Muscle layer of duodenum (tissue), 2 donors: Measurements from ENCODE around the gene SGCG.

Source experiments
- H3K27ac ChIP-seq: one replicate; pipeline ENCODE4 v1.7.0; 2013; ENCODE audit warnings: mild to moderate bottlenecking, low read length
- H3K27me3 ChIP-seq: one replicate; pipeline ENCODE4 v1.7.0; 2013; ENCODE audit warnings: low read depth, mild to moderate bottlenecking, control low read depth, low read length
- H3K36me3 ChIP-seq, 2 donors: one replicate each; pipeline ENCODE4 v1.7.0; 2013; ENCODE audit warnings: low read length in 2 of 2, control low read depth in 1 of 2, mild to moderate bottlenecking in 1 of 2; ENCODE audit not compliant: insufficient read depth in 2 of 2, control insufficient read depth in 1 of 2
- H3K4me1 ChIP-seq, 2 donors: one replicate each; pipeline ENCODE4 v1.7.0; 2013; ENCODE audit warnings: low read length in 2 of 2, mild to moderate bottlenecking in 2 of 2, control low read depth in 1 of 2, moderate library complexity in 1 of 2; ENCODE audit not compliant: insufficient read depth in 2 of 2, control insufficient read depth in 1 of 2
- H3K4me3 ChIP-seq, 2 donors: one replicate each; pipeline ENCODE4 v1.7.0; 2013; ENCODE audit warnings: low read length in 2 of 2, low read depth in 1 of 2, mild to moderate bottlenecking in 1 of 2
- H3K9me3 ChIP-seq, 2 donors: one replicate each; pipeline ENCODE4 v1.7.0; 2013; ENCODE audit warnings: low read length in 2 of 2, control low read depth in 1 of 2, mild to moderate bottlenecking in 1 of 2; ENCODE audit not compliant: control insufficient read depth in 1 of 2
- donor health status: healthy.

Gene SGCG

DNA sequence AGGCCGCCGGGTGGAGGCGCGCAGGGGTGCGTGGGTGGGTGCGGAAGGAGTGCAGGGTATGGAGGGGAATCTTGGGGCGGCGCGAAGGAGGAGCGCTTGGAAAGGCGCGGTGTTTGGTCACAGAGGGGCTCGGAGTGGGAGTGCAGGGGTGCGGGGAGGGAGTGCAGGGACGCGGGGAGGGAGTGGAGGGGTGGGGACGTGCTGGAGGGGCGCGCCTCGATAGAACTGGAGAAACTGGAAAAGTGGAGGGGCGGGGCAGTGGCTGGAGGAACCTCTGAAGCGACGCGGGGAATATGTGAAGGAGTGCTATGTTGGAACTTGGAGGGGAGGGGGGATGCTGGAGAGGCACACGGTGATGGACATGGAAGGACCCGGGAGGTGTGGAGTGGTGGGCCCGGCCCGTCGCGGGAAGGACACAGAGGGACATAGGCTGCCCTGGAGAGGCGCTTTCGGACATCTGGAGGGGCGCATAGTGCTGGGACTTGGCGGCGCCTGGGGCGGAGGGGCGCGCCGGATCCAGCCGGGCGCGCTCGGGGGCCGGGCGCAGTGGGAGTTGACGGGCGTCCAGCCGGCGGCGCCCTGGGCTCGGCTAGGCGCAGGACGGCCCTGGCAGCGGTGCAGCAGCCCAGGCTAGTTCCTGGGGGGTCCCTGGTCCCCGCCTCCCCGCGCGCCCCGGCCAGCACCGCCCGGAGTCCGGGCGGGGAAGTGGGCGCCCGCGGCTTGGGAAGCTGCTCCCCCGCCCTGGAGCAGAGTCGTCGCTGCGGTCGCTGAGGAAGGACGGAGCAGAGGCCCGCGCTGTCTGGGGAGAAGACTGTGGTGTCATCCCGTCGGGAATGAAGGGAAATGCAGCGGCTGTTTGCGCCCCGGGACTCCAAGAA is 20.8 kb upstream of the SGCG start:
- H3K4me3 ChIP-seq, result peak overlapping the region; percentile 39 to 63
- H3K27me3 ChIP-seq, result peaks cover 5% of the 10 kb centered on the region
- no peaks in the 10 kb centered on the region for H3K36me3 ChIP-seq
- no peak overlapping the region for H3K27ac ChIP-seq
- H3K9me3 ChIP-seq, result peaks cover 0 to 2% of the 10 kb centered on the region in 2 donors
- H3K4me1 ChIP-seq, result peaks cover 0 to 11% of the 10 kb centered on the region in 2 donors

DNA sequence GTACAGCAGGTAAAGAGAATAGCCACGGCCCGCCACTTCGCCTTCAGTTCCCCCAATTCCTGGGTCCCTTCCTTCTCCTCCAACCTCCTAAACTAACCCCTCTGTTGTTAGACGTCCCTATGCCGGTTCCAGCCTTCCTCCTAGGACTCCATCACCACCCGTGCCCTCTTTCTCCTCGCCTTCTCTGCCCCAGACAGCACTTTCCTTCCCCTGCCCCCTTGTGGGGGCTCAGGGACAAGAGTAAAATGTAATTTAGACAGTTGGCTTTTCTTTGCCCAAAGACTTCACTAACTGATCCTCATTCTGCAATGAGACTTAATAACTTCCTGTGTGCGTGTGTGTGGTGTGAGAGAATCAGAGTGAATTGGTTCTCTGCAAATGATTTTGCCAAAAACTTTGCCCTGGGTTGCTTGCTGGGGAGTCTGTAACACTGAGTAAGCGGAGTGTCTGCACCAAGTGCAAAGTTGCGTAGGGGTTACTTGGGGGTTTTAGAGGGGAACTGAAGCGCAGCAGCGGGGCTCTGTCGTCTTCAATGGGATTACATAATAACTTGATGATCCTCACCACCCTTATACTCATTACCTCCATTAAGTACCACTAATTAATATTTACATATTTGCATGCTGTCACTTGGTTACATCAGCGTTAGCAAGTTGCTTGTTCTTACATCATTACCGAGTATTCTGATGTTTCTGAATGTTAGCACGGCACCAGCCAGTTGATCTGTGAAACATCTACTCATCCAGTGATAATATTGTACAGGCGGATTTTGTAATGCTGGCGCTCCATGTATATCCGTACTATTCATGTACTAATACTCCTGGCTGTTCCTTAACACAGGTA is 19.9 kb upstream of the SGCG start:
- Histone ChIP-seq H3K27ac (no peak overlapping the region), H3K9me3 (peaks cover 0 to 2% of the 10 kb centered on the region in 2 donors), H3K4me1 (peaks cover 0 to 11% of the 10 kb centered on the region in 2 donors), H3K27me3 (peaks cover 5% of the 10 kb centered on the region), H3K36me3 (no peaks in the 10 kb centered on the region), H3K4me3 (peak overlapping the region in 1 of 2 donors; percentile 63)

DNA sequence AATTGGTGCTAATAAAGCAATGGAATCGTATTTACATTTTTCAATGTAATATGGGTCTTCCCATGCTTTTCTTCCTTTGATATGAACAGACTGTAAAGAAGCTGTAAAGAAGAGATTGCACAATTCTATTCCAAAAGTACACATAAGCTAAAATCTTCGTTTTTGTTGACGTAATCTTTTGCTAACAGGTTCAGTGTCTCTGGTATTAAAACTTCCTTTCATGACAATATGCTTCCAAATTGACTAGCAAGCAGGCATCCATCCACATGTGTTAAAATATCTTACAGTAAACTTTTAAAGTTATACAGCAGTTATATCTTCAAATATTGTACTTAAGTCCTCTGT is 19.3 kb upstream of the SGCG start:
- H3K4me1 ChIP-seq, result peaks cover 0 to 11% of the 10 kb centered on the region in 2 donors
- H3K4me3 ChIP-seq, result no peak overlapping the region
- H3K36me3 ChIP-seq, result no peaks in the 10 kb centered on the region
- peaks cover 5% of the 10 kb centered on the region for H3K27me3 ChIP-seq
- peaks cover 0 to 2% of the 10 kb centered on the region in 2 donors for H3K9me3 ChIP-seq
- H3K27ac ChIP-seq, result no peak overlapping the region

DNA sequence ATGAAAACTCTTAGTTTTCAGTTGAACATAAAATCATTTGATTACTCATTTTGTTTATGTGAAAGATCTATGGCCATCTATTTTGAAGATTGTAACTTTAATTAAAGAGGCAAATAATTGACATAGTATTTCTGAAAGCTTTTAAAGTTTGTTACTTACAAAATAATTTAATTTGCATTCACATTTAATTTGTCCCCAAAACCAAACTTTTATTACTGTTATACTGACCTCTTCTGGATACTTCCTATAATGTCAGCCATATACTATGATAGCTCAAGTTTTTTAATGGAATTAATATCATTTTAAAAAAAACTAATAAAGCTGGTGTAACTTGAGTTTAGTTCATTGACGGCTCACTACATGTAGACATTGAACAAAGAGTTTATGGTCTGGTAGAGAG is 4.9 kb upstream of the SGCG start:
- H3K27me3 ChIP-seq, result no peaks in the 10 kb centered on the region

DNA sequence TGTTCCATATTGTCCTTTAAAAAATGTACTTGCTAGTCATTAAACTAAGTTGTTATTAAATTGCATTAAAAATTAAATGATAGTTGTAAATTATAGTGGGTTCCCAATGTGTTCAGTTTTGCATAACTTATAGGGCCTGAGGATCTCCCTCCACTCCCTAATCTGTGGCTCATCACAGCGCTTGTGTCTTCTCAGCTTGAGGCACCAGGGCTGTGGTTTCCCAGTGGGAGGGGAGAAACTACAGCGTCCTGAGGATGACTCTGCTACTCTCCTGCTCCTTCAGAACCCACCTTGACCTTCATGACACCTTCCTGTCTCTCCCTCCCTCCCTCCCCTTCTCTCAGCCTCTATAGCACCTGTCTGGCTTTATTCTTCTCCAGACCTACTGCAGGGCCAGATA is 1.4 kb downstream of the SGCG start:
- Histone ChIP-seq H3K36me3 (no peaks in the 10 kb centered on the region), H3K4me3 (no peak overlapping the region), H3K27ac (no peak overlapping the region), H3K27me3 (no peaks in the 10 kb centered on the region), H3K9me3 (no peaks in the 10 kb centered on the region), H3K4me1 (no peaks in the 10 kb centered on the region)

More for the DNA sequence above, 4.9 kb upstream of the SGCG start:
- Histone ChIP-seq H3K4me1 (no peaks in the 10 kb centered on the region), H3K27ac (no peak overlapping the region), H3K4me3 (no peak overlapping the region), H3K36me3 (no peaks in the 10 kb centered on the region), H3K9me3 (no peaks in the 10 kb centered on the region)

DNA sequence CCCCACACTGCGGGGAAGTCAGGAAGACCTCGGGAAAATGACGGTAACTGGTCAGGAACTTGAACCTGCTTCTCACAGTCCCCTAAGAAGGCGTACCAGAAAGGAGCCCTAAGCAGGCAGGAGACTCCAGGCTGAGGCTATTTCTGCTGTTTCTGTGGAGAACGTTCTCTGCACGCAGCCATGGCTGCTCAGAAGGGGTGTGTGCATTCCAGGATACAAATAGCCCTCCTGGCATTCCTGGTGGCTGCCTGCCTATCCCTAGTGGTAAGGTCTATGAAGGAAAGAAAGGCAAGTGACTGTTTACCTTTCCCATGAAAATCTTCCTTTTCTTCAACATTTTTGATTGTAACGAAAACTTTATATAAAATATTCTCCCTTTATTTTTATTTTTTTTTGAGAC is 2.5 kb downstream of the SGCG start:
- no peaks in the 10 kb centered on the region for H3K4me1 ChIP-seq
- H3K27ac ChIP-seq, result no peak overlapping the region
- H3K27me3 ChIP-seq, result no peaks in the 10 kb centered on the region
- no peaks in the 10 kb centered on the region for H3K9me3 ChIP-seq
- H3K4me3 ChIP-seq, result no peak overlapping the region
- no peaks in the 10 kb centered on the region for H3K36me3 ChIP-seq

DNA sequence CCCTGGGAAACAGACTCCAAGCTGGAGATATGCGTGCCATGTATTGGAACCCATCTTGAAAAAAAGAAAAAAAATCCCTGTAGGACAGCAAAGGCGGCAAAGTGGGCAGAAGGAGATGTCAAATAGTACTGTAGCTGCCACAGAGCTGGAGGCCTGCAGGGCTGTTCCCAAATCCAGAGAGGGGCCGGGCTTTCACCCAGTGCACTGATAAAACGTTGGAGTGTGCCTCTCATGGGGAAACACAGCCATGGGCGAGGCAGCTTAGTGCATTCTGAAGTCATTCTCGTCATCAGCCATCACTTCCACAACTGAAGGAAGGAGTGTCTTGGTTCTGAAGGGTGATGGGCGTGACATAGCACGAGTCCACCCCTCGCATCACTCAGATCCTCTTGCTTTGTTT is 4.8 kb downstream of the SGCG start:
- Histone ChIP-seq H3K36me3 (no peaks in the 10 kb centered on the region), H3K9me3 (no peaks in the 10 kb centered on the region), H3K4me3 (no peak overlapping the region), H3K27ac (no peak overlapping the region), H3K27me3 (no peaks in the 10 kb centered on the region), H3K4me1 (no peaks in the 10 kb centered on the region)

DNA sequence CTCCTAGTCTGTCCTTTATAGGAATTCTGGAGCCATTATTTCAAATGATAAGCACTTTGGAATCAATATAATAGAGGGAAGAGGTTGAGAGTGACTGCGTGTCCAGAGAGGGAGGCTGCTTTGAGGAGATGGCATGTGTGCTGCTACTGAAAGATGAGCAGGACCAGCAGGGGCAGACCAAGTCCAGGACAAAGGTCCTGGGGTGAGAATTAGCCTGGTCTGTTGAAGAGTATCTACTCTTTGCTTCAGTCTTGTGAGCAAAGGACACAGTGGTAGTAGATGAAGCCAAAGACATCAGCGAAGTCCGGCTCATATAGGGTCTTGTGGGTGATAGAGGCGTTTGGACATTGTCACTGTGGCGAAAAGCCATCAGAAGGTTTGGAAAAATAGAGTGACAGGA is 21.1 kb downstream of the SGCG start:
- Histone ChIP-seq H3K36me3 (no peaks in the 10 kb centered on the region), H3K27ac (no peak overlapping the region)

DNA sequence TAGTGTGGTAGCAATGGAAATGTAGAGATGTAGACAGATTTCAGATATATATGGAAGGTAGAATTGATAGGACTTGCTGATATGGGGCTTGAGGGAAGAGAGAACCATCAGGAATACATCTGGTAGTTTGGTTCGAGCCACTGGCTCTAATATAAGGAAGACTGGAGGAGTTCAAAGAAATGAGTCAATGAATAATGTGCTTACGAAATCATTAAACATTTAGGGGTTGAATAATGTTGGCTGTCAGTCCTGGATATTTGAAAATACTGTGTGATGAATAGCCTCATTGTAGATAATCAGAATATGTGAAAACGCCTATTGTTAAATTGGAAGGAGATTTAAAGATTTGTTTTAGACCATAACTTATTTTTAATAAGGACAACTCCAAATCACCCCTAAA is 21.6 kb downstream of the SGCG start:
- H3K27me3 ChIP-seq, result no peaks in the 10 kb centered on the region

More for the DNA sequence above, 21.1 kb downstream of the SGCG start:
- no peaks in the 10 kb centered on the region for H3K27me3 ChIP-seq
- peaks cover 0 to under 1% of the 10 kb centered on the region in 2 donors for H3K9me3 ChIP-seq
- no peaks in the 10 kb centered on the region for H3K4me1 ChIP-seq
- H3K4me3 ChIP-seq, result no peak overlapping the region

DNA sequence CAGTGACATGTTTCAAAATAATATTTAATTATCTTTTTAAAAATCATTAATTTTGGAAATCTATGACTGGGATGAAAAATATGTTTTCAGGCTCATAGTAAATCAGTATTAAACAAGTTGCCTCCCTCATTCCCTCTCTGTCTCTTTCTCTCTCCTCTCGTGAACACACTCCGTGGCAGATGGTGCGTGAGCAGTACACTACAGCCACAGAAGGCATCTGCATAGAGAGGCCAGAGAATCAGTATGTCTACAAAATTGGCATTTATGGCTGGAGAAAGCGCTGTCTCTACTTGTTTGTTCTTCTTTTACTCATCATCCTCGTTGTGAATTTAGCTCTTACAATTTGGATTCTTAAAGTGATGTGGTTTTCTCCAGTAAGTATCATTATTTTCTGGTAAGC is 22.7 kb downstream of the SGCG start:
- no peaks in the 10 kb centered on the region for H3K36me3 ChIP-seq
- H3K27me3 ChIP-seq, result no peaks in the 10 kb centered on the region
- no peaks in the 10 kb centered on the region for H3K4me1 ChIP-seq
- no peak overlapping the region for H3K27ac ChIP-seq
- peaks cover 0 to 5% of the 10 kb centered on the region in 2 donors for H3K9me3 ChIP-seq
- H3K4me3 ChIP-seq, result no peak overlapping the region

More for the DNA sequence above, 21.6 kb downstream of the SGCG start:
- Histone ChIP-seq H3K27ac (no peak overlapping the region), H3K36me3 (no peaks in the 10 kb centered on the region), H3K4me3 (no peak overlapping the region), H3K4me1 (no peaks in the 10 kb centered on the region), H3K9me3 (peaks cover 0 to 5% of the 10 kb centered on the region in 2 donors)

DNA sequence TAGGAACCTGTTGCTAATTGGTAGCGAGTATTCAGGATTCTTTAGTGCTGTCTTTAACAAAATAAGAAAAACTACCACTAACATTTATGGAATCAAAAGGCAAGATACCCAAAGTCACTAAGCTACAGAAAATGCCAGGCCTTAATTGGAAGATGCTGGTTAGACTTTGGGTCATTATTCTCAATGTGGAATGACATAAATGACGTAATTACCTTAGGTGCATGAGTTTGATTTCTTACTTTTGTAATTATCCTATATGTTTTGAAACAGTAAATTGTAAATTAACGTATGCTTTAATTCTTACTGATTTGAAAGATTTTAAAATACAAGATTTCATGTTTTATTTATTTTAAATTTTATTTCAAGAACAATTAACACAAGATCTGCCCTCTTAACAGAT is 25.0 kb downstream of the SGCG start:
- no peak overlapping the region for H3K4me3 ChIP-seq
- H3K36me3 ChIP-seq, result no peaks in the 10 kb centered on the region
- peaks cover 0 to 5% of the 10 kb centered on the region in 2 donors for H3K9me3 ChIP-seq
- no peak overlapping the region for H3K27ac ChIP-seq
- no peaks in the 10 kb centered on the region for H3K4me1 ChIP-seq
- no peaks in the 10 kb centered on the region for H3K27me3 ChIP-seq
